ENCODE data around the gene TBX1.

The TBX1 gene

GRCh38 chr22:19728271-19728670 lies 32.3 kb upstream of the TBX1 start:
- no peak for TF ChIP-seq CTCF (IDR thresholded peaks at IDR 0.05; ENCODE audit: low read depth, low read length)
- no peak for TF ChIP-seq MYC (IDR thresholded peaks at IDR 0.05; ENCODE audit: low read depth, low read length)
- no peak for TF ChIP-seq MAX (IDR thresholded peaks at IDR 0.05; ENCODE audit: low read depth, low read length)
- no peak for TF ChIP-seq POLR2A (IDR thresholded peaks at IDR 0.05; ENCODE audit: extremely low read depth, insufficient read length)

GRCh38 chr22:19728836-19729235 lies 31.7 kb upstream of the TBX1 start:
- no peak overlapping the region for H3K4me3 ChIP-seq (ENCODE audit: low read depth, low read length)
- no peak for DNase-seq (ENCODE audit: low read depth)
- TF ChIP-seq POLR2A (IDR thresholded peaks at IDR 0.05; ENCODE audit: extremely low read depth, insufficient read length): no peak
- no peak for TF ChIP-seq MYC (IDR thresholded peaks at IDR 0.05; ENCODE audit: low read depth, low read length)
- TF ChIP-seq MAX (IDR thresholded peaks at IDR 0.05; ENCODE audit: low read depth, low read length): no peak
- TF ChIP-seq CTCF (IDR thresholded peaks at IDR 0.05; ENCODE audit: low read depth, low read length): no peak

More at GRCh38 chr22:19728271-19728670, 32.3 kb upstream of the TBX1 start:
- no peak for DNase-seq (ENCODE audit: low read depth)
- H3K4me3 ChIP-seq (ENCODE audit: low read depth, low read length): no peak overlapping the region

GRCh38 chr22:19729507-19729906 lies 31.1 kb upstream of the TBX1 start:
- no peak for DNase-seq (ENCODE audit: low read depth)
- no peak overlapping the region for H3K4me3 ChIP-seq (ENCODE audit: low read depth, low read length)
- no peak for TF ChIP-seq MAX (IDR thresholded peaks at IDR 0.05; ENCODE audit: low read depth, low read length)
- no peak for TF ChIP-seq POLR2A (IDR thresholded peaks at IDR 0.05; ENCODE audit: extremely low read depth, insufficient read length)
- no peak for TF ChIP-seq MYC (IDR thresholded peaks at IDR 0.05; ENCODE audit: low read depth, low read length)
- TF ChIP-seq CTCF (IDR thresholded peaks at IDR 0.05; ENCODE audit: low read depth, low read length): no peak

- H3K4me3 ChIP-seq (ENCODE audit: low read depth, low read length): no peak overlapping the region
- DNase-seq (ENCODE audit: low read depth): no peak
- TF ChIP-seq MYC (IDR thresholded peaks at IDR 0.05; ENCODE audit: low read depth, low read length): no peak
- TF ChIP-seq POLR2A (IDR thresholded peaks at IDR 0.05; ENCODE audit: extremely low read depth, insufficient read length): no peak
- no peak for TF ChIP-seq CTCF (IDR thresholded peaks at IDR 0.05; ENCODE audit: low read depth, low read length)
- no peak for TF ChIP-seq MAX (IDR thresholded peaks at IDR 0.05; ENCODE audit: low read depth, low read length)
Measured at GRCh38 chr22:19730198-19730597, 30.4 kb upstream of the TBX1 start.

- DNase-seq (ENCODE audit: low read depth): peak; percentile 81
- H3K4me3 ChIP-seq (ENCODE audit: low read depth, low read length): no peak overlapping the region
- no peak for TF ChIP-seq POLR2A (IDR thresholded peaks at IDR 0.05; ENCODE audit: extremely low read depth, insufficient read length)
- no peak for TF ChIP-seq MYC (IDR thresholded peaks at IDR 0.05; ENCODE audit: low read depth, low read length)
- TF ChIP-seq CTCF (IDR thresholded peaks at IDR 0.05; ENCODE audit: low read depth, low read length): peak; percentile 76
- TF ChIP-seq MAX (IDR thresholded peaks at IDR 0.05; ENCODE audit: low read depth, low read length): no peak
Measured at GRCh38 chr22:19730655-19731360, 29.8 kb upstream of the TBX1 start.

Data from NB4 (cell line).